HG03175 (cell line): Measurements from ENCODE around the gene GTPBP6.
A peak's percentile ranks its signal among the peaks of the same experiment; 100 is the strongest.
"Not testable (repeated sequence)": the region's sequence is repeated elsewhere in the genome, so short reads cannot be mapped to it uniquely, and the experiment has no call there.

Source experiments
- ATAC-seq: cut with Tn5 transposase; IDR thresholded peaks from one replicate; pipeline ENCODE4 v1.9.1; 2021; ENCODE audit warnings: mild to moderate bottlenecking, moderate library complexity; ENCODE audit not compliant: unreplicated experiment

GTPBP6 gene

GRCh38 chrX:295136-295535 is 23.5 kb downstream of the GTPBP6 start:
- ATAC-seq = no peak

DNA sequence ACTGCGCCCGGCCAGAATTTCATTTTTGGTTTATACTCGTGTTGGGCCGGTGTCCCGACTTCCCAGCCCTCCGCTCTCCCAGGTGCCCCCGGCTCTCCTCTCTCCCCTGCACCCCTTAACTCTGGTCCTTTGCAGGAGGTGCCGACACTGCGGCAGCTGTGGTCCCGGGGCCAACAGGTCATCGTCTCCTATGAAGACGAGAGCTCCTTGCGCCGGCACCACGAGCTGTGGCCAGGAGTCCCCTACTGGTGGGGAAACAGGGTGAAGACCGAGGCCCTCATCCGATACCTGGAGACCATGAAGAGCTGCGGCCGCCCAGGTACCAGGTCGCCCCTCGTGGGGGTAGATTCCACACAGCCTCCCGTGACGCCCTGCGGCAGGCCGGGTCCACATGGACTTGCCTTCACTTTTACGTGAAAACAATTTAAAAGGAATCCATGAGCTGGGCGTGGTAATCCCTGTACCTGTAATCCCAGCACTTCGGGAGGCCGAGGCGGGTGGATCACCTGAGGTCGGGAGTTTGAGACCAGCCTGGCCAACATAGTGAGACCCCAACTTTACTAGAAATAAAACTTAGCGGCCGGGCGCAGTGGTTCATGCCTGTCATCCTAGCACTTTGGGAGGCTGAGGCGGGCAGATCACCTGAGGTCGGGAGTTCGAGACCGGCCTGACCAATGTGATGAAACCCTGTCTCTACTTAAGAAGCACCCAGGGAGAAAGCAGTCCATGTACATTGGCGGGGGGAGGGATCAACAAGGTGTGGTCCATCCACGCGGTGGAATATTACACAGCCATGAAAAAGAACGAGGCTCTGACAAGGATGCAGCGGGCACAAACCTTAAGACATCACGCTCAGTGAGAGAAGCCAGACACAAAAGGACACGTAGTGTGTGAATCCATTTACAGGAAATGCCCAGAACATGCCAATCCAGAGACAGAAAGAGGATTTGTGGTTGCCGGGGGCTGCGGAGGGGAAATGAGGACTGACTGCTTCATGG is 25.4 kb downstream of the GTPBP6 start:
- ATAC-seq = no peak

GRCh38 chrX:291411-291901 is 27.1 kb downstream of the GTPBP6 start:
- no peak for ATAC-seq

DNA sequence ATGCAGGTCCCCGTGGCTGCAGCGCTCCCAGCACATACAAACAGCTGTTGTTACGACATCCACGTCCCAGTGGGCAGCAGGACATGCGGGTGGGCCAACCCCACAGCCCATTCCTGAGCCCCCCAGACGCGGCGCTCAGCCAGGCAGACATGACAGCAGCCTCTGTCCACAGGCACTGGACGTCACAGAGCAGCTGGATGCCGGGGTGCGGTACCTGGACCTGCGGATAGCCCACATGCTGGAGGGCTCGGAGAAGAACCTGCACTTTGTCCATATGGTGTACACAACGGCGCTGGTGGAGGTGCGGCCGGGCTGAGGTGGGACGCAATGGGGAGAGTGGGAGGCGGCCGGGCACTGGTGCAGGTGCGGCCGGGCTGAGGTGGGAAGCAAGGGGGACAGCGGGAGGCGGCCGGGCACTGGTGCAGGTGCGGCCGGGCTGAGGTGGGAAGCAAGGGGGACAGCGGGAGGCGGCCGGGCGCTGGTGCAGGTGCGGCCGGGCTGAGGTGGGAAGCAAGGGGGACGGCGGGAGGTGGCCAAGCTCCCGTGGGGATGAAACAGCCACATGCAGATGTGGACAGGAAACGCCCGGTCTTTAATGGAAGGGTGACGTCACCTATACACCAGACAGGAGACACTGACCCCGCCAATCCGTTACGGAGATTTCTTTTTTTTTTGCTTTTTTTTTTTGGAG is 28.0 kb downstream of the GTPBP6 start:
- ATAC-seq = no peak

DNA sequence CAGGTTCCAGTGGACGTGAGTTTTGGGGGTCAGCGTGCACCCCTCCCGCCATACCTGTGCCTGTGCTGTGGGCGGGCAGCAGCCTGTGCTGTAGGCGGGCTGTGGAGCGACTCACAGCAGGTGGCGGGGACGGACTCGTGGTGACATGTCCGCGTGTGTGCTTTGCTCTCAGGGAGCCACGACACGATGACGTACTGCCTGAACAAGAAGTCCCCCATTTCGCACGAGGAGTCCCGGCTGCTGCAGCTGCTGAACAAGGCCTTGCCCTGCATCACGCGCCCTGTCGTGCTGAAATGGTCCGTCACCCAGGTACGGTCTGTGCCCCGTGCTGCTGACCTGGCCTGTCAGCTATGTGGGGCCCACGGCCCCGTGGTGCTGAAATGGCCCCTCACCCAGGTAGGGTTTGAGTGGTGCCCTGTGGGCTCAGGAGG is 30.0 kb downstream of the GTPBP6 start:
- no peak for ATAC-seq

DNA sequence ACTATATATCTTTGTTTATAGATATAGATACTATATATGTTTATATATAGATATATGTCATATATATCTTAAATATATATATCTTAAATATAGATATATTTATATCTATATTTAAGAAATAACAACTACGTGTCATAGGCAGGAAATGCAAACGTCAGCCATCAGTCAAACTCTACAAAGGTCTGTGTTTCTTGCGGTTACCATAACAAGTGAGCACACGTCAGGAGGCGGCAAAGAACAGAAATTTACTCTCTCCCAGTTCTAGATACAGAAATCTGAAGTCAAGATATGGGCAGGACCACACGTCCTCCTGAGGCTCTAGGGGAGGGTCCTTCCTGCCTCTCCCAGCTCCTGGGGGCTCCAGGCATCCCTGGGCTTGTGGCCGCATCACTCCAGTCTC is 30.9 kb downstream of the GTPBP6 start:
- ATAC-seq = no peak

GRCh38 chrX:285076-285677 is 33.4 kb downstream of the GTPBP6 start:
- no peak for ATAC-seq

DNA sequence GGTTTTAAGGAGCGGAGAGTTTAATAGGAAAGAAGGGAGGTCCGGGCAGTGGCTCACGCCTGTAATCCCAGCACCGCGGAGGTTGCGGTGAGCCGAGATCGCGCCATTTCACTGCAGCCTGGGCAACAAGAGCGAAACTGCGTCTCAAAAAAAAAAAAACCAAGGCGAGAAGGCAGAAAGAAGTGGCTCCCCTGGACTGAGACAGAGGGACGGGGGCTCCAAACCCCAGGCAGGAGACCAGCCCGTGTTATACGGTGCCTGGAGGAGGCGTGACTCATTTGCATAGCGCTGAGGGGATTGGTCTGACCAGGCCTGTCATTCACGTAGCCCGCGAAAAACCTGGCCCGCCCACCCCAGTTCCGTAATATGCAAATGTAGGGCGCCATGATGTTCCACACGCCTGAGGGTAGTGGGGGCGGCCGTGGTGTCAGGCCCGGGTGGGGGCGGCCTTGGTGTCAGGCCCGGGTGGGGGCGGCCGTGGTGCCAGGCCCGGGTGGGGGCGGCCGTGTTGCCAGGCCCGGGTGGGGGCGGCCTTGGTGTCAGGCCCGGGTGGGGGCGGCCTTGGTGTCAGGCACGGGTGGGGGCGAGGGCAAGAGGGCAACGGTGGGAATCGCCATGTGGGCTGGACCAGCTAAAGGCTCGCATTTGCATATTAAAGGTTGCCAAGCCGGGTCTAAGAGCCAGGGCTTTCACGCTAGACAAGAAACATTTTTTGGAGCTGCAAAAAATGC is 35.3 kb downstream of the GTPBP6 start:
- ATAC-seq = peak; percentile 99

- not testable (repeated sequence) for ATAC-seq
Measured at GRCh38 chrX:282000-282681, 36.5 kb downstream of the GTPBP6 start.

DNA sequence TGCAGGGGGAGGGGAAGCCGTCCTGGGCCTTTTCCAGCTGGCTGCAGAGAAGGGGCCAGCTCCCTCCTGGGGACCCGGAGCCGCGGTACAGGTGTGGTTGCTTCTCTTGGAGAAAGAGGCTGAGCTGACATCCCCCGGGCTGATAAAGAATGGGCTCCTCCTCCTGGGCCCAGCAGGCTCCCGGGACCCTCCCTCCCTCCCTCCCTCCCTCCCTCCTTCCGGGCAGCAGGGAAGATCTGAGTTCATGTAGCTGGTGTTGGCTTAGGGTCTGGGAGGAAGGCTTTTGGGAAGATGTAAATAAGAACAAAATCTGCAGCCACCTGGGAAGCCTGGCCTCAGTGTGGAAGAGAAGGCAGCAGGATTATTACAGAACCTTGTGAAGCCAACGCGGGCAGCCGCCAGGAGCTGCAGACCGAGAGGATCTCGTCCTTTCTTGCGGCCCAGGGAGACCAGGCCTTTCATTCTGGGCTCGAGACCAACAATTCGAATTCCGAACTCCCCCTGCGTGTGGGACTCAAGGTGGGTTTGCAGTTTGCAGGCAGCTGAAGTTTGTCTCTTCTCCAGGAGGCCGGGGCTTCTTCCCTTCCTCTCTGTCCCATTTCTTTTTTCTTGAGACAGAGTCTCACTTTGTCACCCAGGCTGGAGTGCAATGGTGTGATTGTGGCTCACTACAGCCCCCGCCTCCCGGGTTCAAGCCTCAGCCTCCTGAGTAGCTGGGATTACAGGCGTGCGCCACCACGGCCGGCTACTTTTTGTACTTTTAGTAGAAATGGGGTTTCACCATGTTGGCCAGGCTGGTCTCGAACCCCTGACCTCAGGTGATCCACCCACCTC is 37.2 kb downstream of the GTPBP6 start, which contains the start of gene PLCXD1:
PLCXD1 (plus strand) TSS at position 216 of the 834 bp plus-strand sequence. CDS start 2,807 bp downstream, outside the sequence.
- no peak for ATAC-seq

- not testable (repeated sequence) for ATAC-seq
Measured at GRCh38 chrX:280722-281121, 37.9 kb downstream of the GTPBP6 start.

- ATAC-seq = not testable (repeated sequence)
Measured at GRCh38 chrX:279757-280604, 38.6 kb downstream of the GTPBP6 start.

DNA sequence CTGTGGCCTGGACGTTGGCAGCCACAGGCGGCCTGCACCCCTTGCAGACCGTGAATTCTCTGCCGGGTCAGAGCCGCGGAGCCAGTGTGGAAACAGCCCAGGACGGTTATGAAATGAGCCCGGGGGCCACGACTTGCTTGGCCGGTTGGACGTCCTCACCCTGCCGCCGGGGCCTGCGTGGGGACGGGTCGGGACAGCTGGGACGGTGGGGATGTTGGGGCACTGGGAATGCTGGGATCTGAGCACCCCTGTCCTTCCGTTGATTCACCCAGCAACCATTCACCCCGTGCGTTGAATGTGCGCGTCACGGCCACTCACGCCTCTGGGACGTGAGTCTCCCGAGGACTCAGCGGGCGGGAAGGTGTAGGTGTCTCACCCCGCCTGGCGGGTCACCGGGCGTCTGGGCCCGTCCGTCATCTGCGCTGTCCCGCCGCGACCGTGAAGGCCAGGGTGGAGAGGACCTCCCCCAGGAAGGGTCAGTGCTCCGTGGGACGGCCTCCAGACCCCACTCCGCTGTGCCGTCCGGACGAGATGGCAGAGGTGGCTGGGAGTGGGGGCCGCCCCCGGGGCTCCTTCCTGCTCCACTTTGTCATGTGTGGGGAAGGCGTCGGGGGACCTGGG is 41.9 kb downstream of the GTPBP6 start:
- peak; percentile 44 for ATAC-seq

DNA sequence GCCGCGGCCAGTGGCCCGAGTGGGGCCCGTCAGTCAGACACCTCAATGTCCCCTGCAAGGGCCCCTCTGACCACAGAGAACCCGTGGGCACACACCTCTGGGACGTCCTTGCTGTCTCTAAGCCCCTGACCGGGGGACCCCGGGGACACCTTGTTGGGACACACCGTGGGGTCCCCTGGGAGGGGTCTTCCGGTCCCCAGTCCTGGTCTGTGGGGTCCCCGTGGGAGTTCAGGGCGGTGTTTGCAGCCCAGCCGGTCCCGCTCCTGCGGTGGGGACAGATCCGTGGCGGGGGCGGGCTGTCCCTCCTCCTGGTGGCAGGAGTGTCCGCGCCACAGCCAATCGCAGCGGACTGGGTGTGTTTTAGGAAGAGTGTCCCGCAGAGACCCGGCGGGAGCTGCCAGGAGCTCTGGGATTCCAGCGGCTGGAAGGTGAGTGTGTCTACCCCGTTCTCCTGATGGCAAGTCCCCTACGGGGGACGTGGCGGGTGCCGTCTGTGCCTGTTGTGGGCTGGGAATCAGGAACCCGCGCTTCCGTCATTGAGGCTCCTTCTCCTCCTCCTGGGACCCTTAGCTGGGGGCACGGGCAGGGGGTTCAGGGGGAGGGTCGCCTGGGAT is 42.5 kb downstream of the GTPBP6 start:
- ATAC-seq = peak; percentile 86

DNA sequence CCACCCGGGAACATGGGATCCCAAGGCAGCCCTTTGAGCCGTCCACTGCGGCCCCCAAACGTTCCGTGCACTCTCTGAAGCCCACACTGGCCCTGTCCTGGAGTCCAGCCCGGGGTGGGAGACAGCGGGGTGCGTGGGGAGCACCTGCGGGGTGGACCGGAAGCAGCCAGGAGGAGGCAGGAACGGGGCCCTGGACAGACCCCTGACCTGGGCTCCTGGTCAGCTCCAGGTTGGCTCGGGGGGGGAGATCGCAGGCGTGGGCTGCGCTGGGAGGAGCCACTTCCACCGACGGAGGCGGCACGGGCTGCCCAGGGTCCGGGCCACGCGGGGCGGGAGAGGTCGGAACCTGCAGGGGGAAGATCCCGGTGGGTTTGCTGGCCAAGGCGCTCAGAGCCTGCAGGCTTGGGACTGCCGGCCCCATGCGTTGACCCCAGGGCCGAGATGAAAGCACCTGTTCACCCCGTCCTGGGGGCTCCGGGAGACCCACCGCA is 43.1 kb downstream of the GTPBP6 start:
- peak; percentile 9 for ATAC-seq

GRCh38 chrX:274904-275475 is 43.6 kb downstream of the GTPBP6 start:
- no peak for ATAC-seq
